GM19239 (cell line): ENCODE measurements around the gene ZNF652.

ENCODE experiments used
- DNase-seq: peaks from one replicate; pipeline ENCODE4 v3.0.0; 2011; ENCODE audit warnings: low spot score; ENCODE audit not compliant: insufficient read length
- FAIRE-seq: peaks from 2 replicates; lab custom pipeline; 2011; peaks lifted over from hg19 to GRCh38; lab: Jason Lieb, UNC

ZNF652 gene

DNA sequence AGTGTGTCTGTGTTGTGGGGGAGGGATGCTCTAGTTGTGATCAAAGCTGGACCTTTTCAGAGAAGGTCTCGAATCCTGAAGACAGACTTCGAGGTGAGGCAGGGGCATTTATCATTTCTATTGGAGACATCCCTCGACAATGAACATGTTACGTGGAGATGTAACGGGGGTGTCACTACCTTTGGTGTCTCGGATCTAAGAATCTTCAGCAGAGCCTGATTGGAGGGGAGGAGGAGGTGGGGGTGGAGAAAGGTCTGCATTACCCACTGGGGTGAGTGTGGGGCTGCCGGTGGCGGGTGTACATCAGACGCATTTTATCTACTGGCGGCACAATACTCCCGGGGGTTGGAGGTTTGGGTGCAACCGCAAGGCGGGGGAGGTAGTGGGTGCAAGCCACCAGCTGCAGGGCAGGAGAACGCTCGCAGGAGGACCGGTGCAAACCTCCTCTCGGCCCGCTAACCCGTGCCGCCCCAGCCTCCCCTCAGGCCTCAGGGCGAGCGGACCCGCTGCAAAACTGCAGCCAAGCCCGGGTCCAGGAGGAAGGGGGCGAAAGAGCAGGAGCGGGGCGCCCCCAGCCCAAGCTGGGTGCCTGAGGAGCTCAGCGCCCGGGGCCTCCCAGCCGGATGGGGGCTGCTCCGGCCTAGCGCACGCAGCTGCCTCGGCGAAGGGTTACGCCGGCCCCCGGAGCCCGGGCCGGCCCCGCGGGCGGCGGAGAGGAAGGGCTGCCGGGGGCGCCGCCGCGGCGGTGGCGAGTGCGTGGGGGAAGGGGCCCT is 735 bp downstream of the ZNF652 start:
- FAIRE-seq (peak; percentile 86), DNase-seq (peak; percentile 40)

DNA sequence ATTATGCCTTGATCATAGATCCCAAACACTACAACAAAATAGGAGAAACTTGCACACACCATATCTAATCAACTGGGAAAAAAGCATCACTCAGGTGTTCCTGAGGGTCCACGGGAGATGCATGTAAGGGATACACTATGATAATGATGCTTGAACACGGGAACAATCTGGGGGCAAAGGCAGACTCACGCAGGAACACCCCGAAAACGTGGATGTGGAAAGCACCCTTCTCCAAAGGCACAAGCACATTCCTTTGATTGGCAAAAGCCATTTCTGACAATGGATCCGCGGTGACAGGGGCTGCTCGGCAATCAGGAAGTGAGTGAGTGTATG is 1.3 kb downstream of the ZNF652 start:
- FAIRE-seq (no peak), DNase-seq (no peak)

GRCh38 chr17:49359990-49360795 is 1.9 kb downstream of the ZNF652 start:
- DNase-seq: no peak

DNA sequence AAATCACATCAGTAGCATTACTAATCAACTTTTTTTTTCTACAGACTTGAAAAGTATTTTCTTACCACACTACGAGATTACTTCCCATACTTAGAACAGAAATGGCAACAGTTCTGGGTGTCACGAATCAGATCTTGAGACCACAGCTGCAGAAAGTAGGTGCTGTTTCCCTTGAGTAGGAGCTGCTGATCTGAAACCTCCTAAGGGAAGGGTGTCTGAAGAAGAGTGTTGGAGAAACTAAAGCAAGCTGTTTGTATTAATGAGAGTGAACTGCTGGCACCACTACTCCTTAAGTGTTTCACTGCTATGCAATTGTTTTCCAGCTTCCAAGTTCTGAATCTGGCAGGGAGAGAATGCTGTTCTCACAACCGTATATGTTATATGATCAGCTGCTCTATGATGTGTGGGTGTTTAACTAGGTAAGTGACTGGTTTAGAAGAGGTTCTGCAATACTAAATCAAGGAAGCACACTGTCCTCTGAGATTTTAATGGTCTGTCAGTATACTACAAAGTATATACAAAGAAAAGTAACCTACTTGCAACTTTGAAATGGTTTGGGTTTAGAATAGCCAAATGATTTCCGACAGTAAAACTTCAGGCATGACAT is 3.3 kb downstream of the ZNF652 start:
- FAIRE-seq: peak; percentile 91
- DNase-seq: peak; percentile 14

More at GRCh38 chr17:49359990-49360795, 1.9 kb downstream of the ZNF652 start:
- FAIRE-seq: peak; percentile 73

GRCh38 chr17:49357516-49357915 is 4.5 kb downstream of the ZNF652 start:
- FAIRE-seq: no peak
- DNase-seq: no peak

- no peak for DNase-seq
- no peak for FAIRE-seq
Observed at GRCh38 chr17:49356320-49356719, 5.7 kb downstream of the ZNF652 start.

GRCh38 chr17:49353607-49354006 is 8.4 kb downstream of the ZNF652 start:
- FAIRE-seq (peak; percentile 33), DNase-seq (no peak)

GRCh38 chr17:49352587-49353154 is 9.4 kb downstream of the ZNF652 start:
- FAIRE-seq (no peak), DNase-seq (no peak)

DNA sequence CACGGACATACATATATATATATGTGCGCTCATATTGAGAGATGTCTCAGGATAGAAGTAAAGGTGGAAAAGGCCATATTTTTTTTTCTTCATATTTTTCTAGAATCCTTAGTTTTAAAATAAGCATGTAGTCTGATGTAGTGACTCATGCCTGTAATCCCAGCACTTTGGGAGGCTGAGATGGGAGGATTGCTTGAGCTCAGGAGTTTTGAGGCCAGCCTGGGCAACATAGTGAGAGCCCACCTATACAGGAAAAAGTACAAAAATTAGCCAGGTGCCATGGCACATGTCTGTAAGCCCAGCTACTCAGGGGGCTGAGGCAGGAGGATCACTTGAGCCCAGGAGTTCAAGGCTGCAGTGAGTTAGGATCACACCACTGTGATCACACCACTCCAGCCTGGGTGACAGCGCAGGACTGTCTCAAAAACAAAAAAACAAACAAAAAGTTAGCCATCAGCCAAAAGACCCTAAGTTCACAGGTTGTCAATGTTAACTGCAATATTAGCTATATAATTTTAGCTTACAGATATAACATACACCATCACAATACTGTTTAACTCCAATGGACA is 10.4 kb downstream of the ZNF652 start:
- FAIRE-seq: no peak
- DNase-seq: no peak

DNA sequence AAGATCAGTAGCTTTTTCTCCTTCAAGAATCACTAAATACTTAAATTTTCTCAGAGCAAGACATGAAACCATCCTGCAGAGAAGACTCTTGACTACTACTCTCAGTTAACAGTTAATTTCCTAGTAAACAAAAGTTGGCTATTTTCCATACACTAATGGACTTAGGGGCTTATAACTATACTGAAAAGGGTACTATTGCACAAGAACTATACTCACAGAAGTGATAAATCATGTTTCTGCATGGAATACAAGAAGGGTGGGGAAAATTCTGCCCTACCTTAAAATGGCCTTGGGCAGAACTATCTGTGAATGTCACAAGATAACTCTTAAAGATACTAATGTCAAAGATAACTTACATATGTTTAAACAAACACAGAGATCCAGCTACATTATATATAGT is 12.5 kb downstream of the ZNF652 start:
- no peak for DNase-seq
- no peak for FAIRE-seq

- FAIRE-seq (no peak), DNase-seq (no peak)
Observed at GRCh38 chr17:49344914-49345313, 17.1 kb downstream of the ZNF652 start.

- DNase-seq (no peak), FAIRE-seq (no peak)
Observed at GRCh38 chr17:49343273-49343672, 18.8 kb downstream of the ZNF652 start.

GRCh38 chr17:49342575-49342936 is 19.5 kb downstream of the ZNF652 start:
- no peak for FAIRE-seq
- no peak for DNase-seq

GRCh38 chr17:49341356-49341755 is 20.7 kb downstream of the ZNF652 start:
- FAIRE-seq (no peak), DNase-seq (no peak)

DNA sequence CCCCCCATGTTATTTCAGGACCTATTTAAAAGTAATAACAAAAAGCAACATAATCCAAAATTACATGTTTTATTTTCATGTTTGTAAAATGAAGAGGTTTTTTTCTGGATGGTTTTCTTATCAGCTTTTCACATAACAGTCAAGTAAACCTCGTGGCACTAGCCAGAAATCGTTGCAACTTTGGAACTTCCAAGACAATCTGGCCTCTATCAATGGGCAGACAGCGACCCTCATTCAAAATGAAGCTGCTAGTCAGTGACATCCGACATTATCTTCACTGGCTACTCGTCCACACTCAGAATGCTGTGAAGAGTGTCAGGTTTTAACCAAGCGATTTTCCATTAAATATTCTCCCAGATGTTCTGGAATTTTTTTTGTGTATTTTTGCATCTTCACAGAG is 22.7 kb downstream of the ZNF652 start:
- no peak for FAIRE-seq
- no peak for DNase-seq

DNA sequence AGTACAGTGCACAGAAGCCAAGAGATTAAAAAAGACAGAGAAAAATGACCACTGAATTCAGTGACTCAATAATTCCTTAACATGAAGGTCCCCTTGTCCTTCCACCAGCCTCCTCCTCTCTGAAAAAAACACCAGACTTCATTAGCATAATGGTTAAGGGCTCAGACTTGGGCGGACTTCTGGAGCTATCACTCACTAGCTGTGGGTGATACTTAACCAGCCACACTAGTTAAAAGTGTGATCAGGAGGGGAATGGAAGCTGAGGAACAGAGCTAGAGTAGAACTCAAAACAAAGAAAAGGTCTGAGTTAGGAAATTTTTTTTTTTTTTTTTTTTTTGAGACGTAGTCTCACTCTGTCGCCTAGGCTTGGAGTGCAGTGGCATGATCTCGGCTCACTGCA is 23.2 kb downstream of the ZNF652 start:
- DNase-seq (no peak), FAIRE-seq (no peak)

- no peak for FAIRE-seq
Observed at GRCh38 chr17:49337884-49338283, 24.2 kb downstream of the ZNF652 start.

GRCh38 chr17:49334744-49335512 is 27.1 kb downstream of the ZNF652 start:
- DNase-seq (no peak), FAIRE-seq (no peak)

More at GRCh38 chr17:49337884-49338283, 24.2 kb downstream of the ZNF652 start:
- no peak for DNase-seq

DNA sequence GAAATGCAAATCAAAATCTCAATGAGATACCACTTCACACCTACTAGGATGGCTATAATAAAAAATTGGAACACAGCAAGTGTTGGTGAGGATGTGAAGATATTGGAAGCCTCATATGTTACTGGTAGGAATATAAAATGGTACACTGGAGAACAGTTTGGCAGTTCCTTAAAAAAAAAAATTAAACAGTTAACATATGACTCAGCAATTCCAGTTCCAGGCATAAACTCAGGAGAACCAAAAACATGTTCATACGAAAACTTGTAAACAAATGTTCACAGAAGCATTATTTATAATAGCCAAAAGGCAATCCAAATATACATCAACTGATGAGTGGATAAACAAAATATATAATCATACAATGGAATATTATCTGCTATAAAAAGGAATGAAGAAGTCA is 28.2 kb downstream of the ZNF652 start:
- DNase-seq: no peak
- FAIRE-seq: no peak
